Central memory CD8-positive, alpha-beta T cell (primary cell): ENCODE measurements around the gene OR4K14.

ENCODE experiments used
- ATAC-seq: fragments of 150-1000 bp; cut with Tn5 transposase; replicated peaks from 2 replicates; pipeline ENCODE4 v1.10.0; 2022; ENCODE audit warnings: mild to moderate bottlenecking, moderate FRiP score, moderate number of reproducible peaks; ENCODE audit not compliant: poor library complexity, severe bottlenecking; ENCODE audit errors: extremely low read depth
- DNase-seq, 2 donors: peaks; one replicate each; pipeline ENCODE4 v3.0.0; 2021; ENCODE audit warnings: low spot score in 2 of 2
- H3K27ac Mint-ChIP-seq: one replicate; pipeline ENCODE4 v1.8.0; 2022; ENCODE audit warnings: low read depth, mild to moderate bottlenecking, moderate library complexity, mixed read lengths
- H3K27me3 Mint-ChIP-seq: one replicate; pipeline ENCODE4 v1.8.0; 2022; ENCODE audit warnings: mixed read lengths
- H3K36me3 Mint-ChIP-seq: one replicate; pipeline ENCODE4 v1.8.0; 2022; ENCODE audit warnings: mild to moderate bottlenecking, moderate library complexity, mixed read lengths; ENCODE audit not compliant: insufficient read depth
- H3K4me1 Mint-ChIP-seq: one replicate; pipeline ENCODE4 v1.8.0; 2022; ENCODE audit warnings: mixed read lengths
- H3K4me3 Mint-ChIP-seq: one replicate; pipeline ENCODE4 v1.8.0; 2022; ENCODE audit warnings: mild to moderate bottlenecking, moderate library complexity, mixed read lengths
- H3K9me3 Mint-ChIP-seq: one replicate; pipeline ENCODE4 v1.8.0; 2022; ENCODE audit warnings: mixed read lengths

Gene OR4K14

GRCh38 chr14:20019257-20019865, at the start of gene OR4K14:
Gene OR4K14 (minus strand): TSS chr14:20019307. CDS start chr14:20015193, 4,114 bp downstream.
- peaks cover 12% of the 10 kb centered on the region for H3K27me3 Mint-ChIP-seq
- no peak for DNase-seq
- H3K36me3 Mint-ChIP-seq: no peaks in the 10 kb centered on the region
- no peak within 1 kb of the TSS for H3K4me3 Mint-ChIP-seq
- no peak for ATAC-seq
- peaks cover 2% of the 10 kb centered on the region for H3K9me3 Mint-ChIP-seq
- no peak within 1 kb of the TSS for H3K27ac Mint-ChIP-seq
- H3K4me1 Mint-ChIP-seq: no peaks in the 10 kb centered on the region

GRCh38 chr14:20059745-20060144, 40.6 kb upstream of the OR4K14 start, which contains the start of gene OR4L1:
Gene OR4L1 (plus strand): TSS chr14:20060045. CDS start chr14:20060045, 0 bp downstream.
- H3K27me3 Mint-ChIP-seq: peaks cover 29% of the 10 kb centered on the region
- H3K36me3 Mint-ChIP-seq: no peaks in the 10 kb centered on the region
- H3K4me1 Mint-ChIP-seq: peaks cover 7% of the 10 kb centered on the region
- no peak for ATAC-seq
- no peak for DNase-seq
- no peaks in the 10 kb centered on the region for H3K9me3 Mint-ChIP-seq
- H3K4me3 Mint-ChIP-seq: no peak within 1 kb of the TSS
- H3K27ac Mint-ChIP-seq: no peak within 1 kb of the TSS

- Mint-ChIP-seq H3K4me3 (no peak overlapping the region), H3K36me3 (no peaks in the 10 kb centered on the region), H3K4me1 (no peaks in the 10 kb centered on the region), H3K27me3 (peaks cover 46% of the 10 kb centered on the region), H3K27ac (no peak overlapping the region), H3K9me3 (no peaks in the 10 kb centered on the region)
- DNase-seq: no peak
- ATAC-seq: no peak
Measured at GRCh38 chr14:20048202-20048601, 29.1 kb upstream of the OR4K14 start.

- H3K27ac Mint-ChIP-seq: no peak overlapping the region
- no peaks in the 10 kb centered on the region for H3K4me1 Mint-ChIP-seq
- H3K4me3 Mint-ChIP-seq: no peak overlapping the region
- ATAC-seq (no peak), DNase-seq (no peak)
- no peaks in the 10 kb centered on the region for H3K9me3 Mint-ChIP-seq
- H3K36me3 Mint-ChIP-seq: no peaks in the 10 kb centered on the region
- H3K27me3 Mint-ChIP-seq: peaks cover 34% of the 10 kb centered on the region
Measured at GRCh38 chr14:20044243-20044642, 25.1 kb upstream of the OR4K14 start.

GRCh38 chr14:20035938-20036337, 16.8 kb upstream of the OR4K14 start, which contains the start of gene OR4K13:
Gene OR4K13 (minus strand): TSS chr14:20036038. CDS start chr14:20034758, 1,280 bp downstream.
- H3K4me1 Mint-ChIP-seq: no peaks in the 10 kb centered on the region
- no peaks in the 10 kb centered on the region for H3K36me3 Mint-ChIP-seq
- no peak within 1 kb of the TSS for H3K4me3 Mint-ChIP-seq
- no peaks in the 10 kb centered on the region for H3K9me3 Mint-ChIP-seq
- ATAC-seq (no peak), DNase-seq (no peak)
- H3K27ac Mint-ChIP-seq: no peak within 1 kb of the TSS
- no peaks in the 10 kb centered on the region for H3K27me3 Mint-ChIP-seq

GRCh38 chr14:20035449-20035848, 16.3 kb upstream of the OR4K14 start:
- Mint-ChIP-seq H3K36me3 (no peaks in the 10 kb centered on the region), H3K27me3 (no peaks in the 10 kb centered on the region), H3K4me3 (no peak overlapping the region), H3K9me3 (no peaks in the 10 kb centered on the region), H3K27ac (no peak overlapping the region), H3K4me1 (no peaks in the 10 kb centered on the region)
- no peak for DNase-seq
- no peak for ATAC-seq

GRCh38 chr14:20031058-20031457, 12.0 kb upstream of the OR4K14 start:
- Mint-ChIP-seq H3K9me3 (no peaks in the 10 kb centered on the region), H3K4me1 (no peaks in the 10 kb centered on the region), H3K36me3 (no peaks in the 10 kb centered on the region), H3K27me3 (no peaks in the 10 kb centered on the region), H3K27ac (no peak overlapping the region), H3K4me3 (no peak overlapping the region)
- no peak for ATAC-seq
- DNase-seq: no peak

GRCh38 chr14:20008156-20008555, 11.0 kb downstream of the OR4K14 start:
- Mint-ChIP-seq H3K27me3 (no peaks in the 10 kb centered on the region), H3K27ac (no peak overlapping the region)

GRCh38 chr14:20002319-20002718, 16.8 kb downstream of the OR4K14 start:
- Mint-ChIP-seq H3K9me3 (no peaks in the 10 kb centered on the region), H3K27ac (no peak overlapping the region), H3K27me3 (peaks cover 8% of the 10 kb centered on the region), H3K4me3 (no peak overlapping the region), H3K4me1 (no peaks in the 10 kb centered on the region), H3K36me3 (no peaks in the 10 kb centered on the region)
- no peak for DNase-seq
- no peak for ATAC-seq

More at GRCh38 chr14:20008156-20008555, 11.0 kb downstream of the OR4K14 start:
- no peak for ATAC-seq
- no peaks in the 10 kb centered on the region for H3K9me3 Mint-ChIP-seq
- no peak overlapping the region for H3K4me3 Mint-ChIP-seq
- no peaks in the 10 kb centered on the region for H3K4me1 Mint-ChIP-seq
- no peaks in the 10 kb centered on the region for H3K36me3 Mint-ChIP-seq
- DNase-seq: no peak

GRCh38 chr14:20001863-20002262, 17.2 kb downstream of the OR4K14 start, which contains the start of gene OR4Q2:
Gene OR4Q2 (plus strand): TSS chr14:20002163.
- no peaks in the 10 kb centered on the region for H3K9me3 Mint-ChIP-seq
- H3K27me3 Mint-ChIP-seq: peaks cover 8% of the 10 kb centered on the region
- no peak for DNase-seq
- ATAC-seq: no peak
- H3K4me1 Mint-ChIP-seq: no peaks in the 10 kb centered on the region
- no peak within 1 kb of the TSS for H3K4me3 Mint-ChIP-seq
- H3K27ac Mint-ChIP-seq: no peak within 1 kb of the TSS
- no peaks in the 10 kb centered on the region for H3K36me3 Mint-ChIP-seq

GRCh38 chr14:19993438-19993837, 25.7 kb downstream of the OR4K14 start:
- ATAC-seq (no peak), DNase-seq (no peak)
- Mint-ChIP-seq H3K4me3 (no peak overlapping the region), H3K27me3 (no peaks in the 10 kb centered on the region), H3K27ac (no peak overlapping the region), H3K9me3 (peaks cover 5% of the 10 kb centered on the region), H3K36me3 (no peaks in the 10 kb centered on the region), H3K4me1 (no peaks in the 10 kb centered on the region)

- H3K9me3 Mint-ChIP-seq: peaks cover 12% of the 10 kb centered on the region
- no peaks in the 10 kb centered on the region for H3K27me3 Mint-ChIP-seq
- H3K36me3 Mint-ChIP-seq: peaks cover 3% of the 10 kb centered on the region
- ATAC-seq (no peak), DNase-seq (no peak)
- peaks cover 24% of the 10 kb centered on the region for H3K4me1 Mint-ChIP-seq
- H3K4me3 Mint-ChIP-seq: peak within 1 kb of the TSS; percentile 40
- H3K27ac Mint-ChIP-seq: no peak within 1 kb of the TSS
Measured at GRCh38 chr14:19975291-19975690, 43.8 kb downstream of the OR4K14 start, which contains the start of gene OR4K15. Gene OR4K15 (plus strand): TSS chr14:19975591. CDS start chr14:19975591, 0 bp downstream.

GRCh38 chr14:19974844-19975243, 44.3 kb downstream of the OR4K14 start:
- no peaks in the 10 kb centered on the region for H3K27me3 Mint-ChIP-seq
- peak overlapping the region; percentile 40 for H3K4me3 Mint-ChIP-seq
- peaks cover 24% of the 10 kb centered on the region for H3K4me1 Mint-ChIP-seq
- H3K9me3 Mint-ChIP-seq: peaks cover 12% of the 10 kb centered on the region
- no peak overlapping the region for H3K27ac Mint-ChIP-seq
- ATAC-seq: peak; percentile 98
- DNase-seq: no peak
- peaks cover 3% of the 10 kb centered on the region for H3K36me3 Mint-ChIP-seq
